Posterior vena cava (tissue), 2 donors: ENCODE data around the gene SCAI. TPM values are rescaled to one million over a fixed set of nuclear protein-coding genes. Genes with fewer than 3 reads are reported as not detected.
A peak's percentile ranks its signal among the peaks of the same experiment; 100 is the strongest.
"Not testable (repeated sequence)": the region's sequence is repeated elsewhere in the genome, so short reads cannot be mapped to it uniquely, and the experiment has no call there.

Experiments used
- DNase-seq: peaks from one replicate; pipeline ENCODE4 v3.0.0-alpha.2; 2020; ENCODE audit warnings: low spot score
- intact Hi-C, 2 donors: fragments of 100-400 bp; cut with DNase I; formaldehyde crosslinking; loops; one replicate each; pipeline versions ENCODE4 v1.14.1 to v1.14.2; 2022 to 2023
- total RNA-seq, 2 donors: library from RNA; stranded (reverse); fragmentation: NEBNext Ultra II Directional; extraction: Animal tissue kit (Norgen Biotek cat#: 25700); gene quantifications; one replicate each; pipeline ENCODE4 v1.2.1, GENCODE V29; 2021
- donor health status: DM: yes; HTN: yes; CAD: no.
- donor health status: DM: yes; HTN: yes; CAD: no.

SCAI gene
- total RNA-seq, 2 donors from 2014 or later = 6.1 to 8.2 TPM

GRCh38 chr9:124968238-124968637 is 175.1 kb downstream of the SCAI start:
- intact Hi-C loops = no loop called here

GRCh38 chr9:124965775-124966568 is 177.4 kb downstream of the SCAI start:
- intact Hi-C loops, DNase-seq: not testable (repeated sequence)

More at GRCh38 chr9:124968238-124968637, 175.1 kb downstream of the SCAI start:
- no peak for DNase-seq

GRCh38 chr9:124964604-124965003 is 178.7 kb downstream of the SCAI start:
- intact Hi-C loops = no loop called here
- DNase-seq = no peak

GRCh38 chr9:124964056-124964455 is 179.3 kb downstream of the SCAI start:
- DNase-seq = no peak
- intact Hi-C loops = no loop called here

GRCh38 chr9:124960409-124960752 is 182.9 kb downstream of the SCAI start:
- intact Hi-C loops = no loop called here
- no peak for DNase-seq

GRCh38 chr9:124959671-124960408 is 183.5 kb downstream of the SCAI start:
- intact Hi-C loops, DNase-seq: not testable (repeated sequence)

GRCh38 chr9:124954255-124954654 is 189.1 kb downstream of the SCAI start:
- DNase-seq = no peak
- intact Hi-C loops = no loop called here

- DNase-seq = no peak
- intact Hi-C loops = no loop called here
These were observed 193.1 kb downstream of the SCAI start for GRCh38 chr9:124950050-124950718.

GRCh38 chr9:124949387-124949786 is 193.9 kb downstream of the SCAI start:
- intact Hi-C loops = loop anchor here in 1 of 2 donors (10.0 kb wide), 1 partner anchor 195 kb away; the partner anchor contains the start of gene SCAI
- no peak for DNase-seq

- intact Hi-C loops = loop anchor here in 1 of 2 donors (10.0 kb wide), 1 partner anchor 197 kb away; the partner anchor contains the start of gene SCAI
- no peak for DNase-seq
These were observed 195.5 kb downstream of the SCAI start for GRCh38 chr9:124947727-124948391.

GRCh38 chr9:124946167-124946566 is 197.2 kb downstream of the SCAI start:
- intact Hi-C loops = loop anchor here in 1 of 2 donors (10.0 kb wide), 1 partner anchor 199 kb away; the partner anchor contains the start of gene SCAI

GRCh38 chr9:124941679-124942561 is 201.4 kb downstream of the SCAI start:
- intact Hi-C loops = loop anchor here in 1 of 2 donors (10.0 kb wide), 1 partner anchor 203 kb away; the partner anchor contains the start of gene SCAI

More at GRCh38 chr9:124946167-124946566, 197.2 kb downstream of the SCAI start:
- DNase-seq = no peak

GRCh38 chr9:124940894-124941678 is 202.2 kb downstream of the SCAI start, which contains the start of gene GOLGA1:
GOLGA1 (minus strand) TSS chr9:124941083; CDS start chr9:124938711, 2,372 bp downstream.
- intact Hi-C loops = loop anchor here in 1 of 2 donors (10.0 kb wide), 1 partner anchor 204 kb away; the partner anchor contains the start of gene SCAI
- DNase-seq = peak; percentile 99

More at GRCh38 chr9:124941679-124942561, 201.4 kb downstream of the SCAI start:
- peak; percentile 91 for DNase-seq

GRCh38 chr9:124940521-124940893 is 202.8 kb downstream of the SCAI start:
- intact Hi-C loops = loop anchor here in 1 of 2 donors (10.0 kb wide), 1 partner anchor 204 kb away; the partner anchor contains the start of gene SCAI
- peak; percentile 81 for DNase-seq

- intact Hi-C loops = loop anchor here in 1 of 2 donors (10.0 kb wide), 1 partner anchor 205 kb away; the partner anchor contains the start of gene SCAI
- DNase-seq = no peak
These were observed 203.4 kb downstream of the SCAI start for GRCh38 chr9:124939944-124940343.

GRCh38 chr9:124934290-124934689 is 209.0 kb downstream of the SCAI start:
- DNase-seq = no peak
- intact Hi-C loops = no loop called here

GRCh38 chr9:124932333-124932732 is 211.0 kb downstream of the SCAI start:
- no peak for DNase-seq
- intact Hi-C loops = no loop called here
